Fibroblast of gingiva (primary cell): ENCODE data around the gene ANKS1B.
"Not testable (repeated sequence)": the region's sequence is repeated elsewhere in the genome, so short reads cannot be mapped to it uniquely, and the experiment has no call there.

Experiments used
- DNase-seq: peaks from one replicate; pipeline ENCODE4 v3.0.0-alpha.2; 2011; ENCODE audit warnings: low read depth

Gene ANKS1B

DNA sequence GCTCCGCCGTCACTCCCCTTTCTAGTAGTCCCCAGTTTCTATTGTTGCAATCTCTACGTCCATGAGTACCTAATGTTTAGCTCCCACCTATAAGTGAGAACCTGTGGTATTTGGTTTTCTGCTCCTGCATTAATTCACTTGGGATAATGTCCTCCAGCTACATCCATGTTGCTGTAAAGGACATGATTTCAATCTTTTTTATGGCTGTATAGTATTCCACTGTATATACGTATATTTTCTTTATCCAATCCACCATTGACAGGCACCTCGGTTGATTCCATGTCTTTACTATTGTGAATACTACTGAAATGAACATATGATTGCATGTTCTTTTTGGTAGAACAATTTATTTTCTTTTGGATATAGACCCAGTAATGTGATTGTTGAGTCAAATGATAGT is 114.7 kb downstream of the ANKS1B start:
- DNase-seq: no peak

DNA sequence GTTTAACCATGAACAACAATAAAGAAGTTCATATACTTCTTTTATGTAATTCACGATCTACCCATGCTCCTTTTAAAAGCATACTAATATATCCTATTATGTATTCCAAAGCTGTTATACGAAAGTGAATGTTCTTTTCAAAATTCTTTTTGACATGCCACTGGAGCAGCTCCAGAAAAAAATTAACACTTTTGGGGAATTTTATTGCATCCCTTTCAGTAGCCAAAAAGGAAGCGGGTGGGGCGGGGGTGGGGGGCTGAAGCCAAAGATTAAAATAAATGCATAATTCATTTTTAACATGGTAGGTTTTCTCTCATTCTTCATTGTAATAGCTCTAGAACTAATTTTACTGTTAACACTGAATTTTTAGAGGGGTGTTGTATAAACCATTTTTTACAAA is 123.0 kb downstream of the ANKS1B start:
- no peak for DNase-seq

DNA sequence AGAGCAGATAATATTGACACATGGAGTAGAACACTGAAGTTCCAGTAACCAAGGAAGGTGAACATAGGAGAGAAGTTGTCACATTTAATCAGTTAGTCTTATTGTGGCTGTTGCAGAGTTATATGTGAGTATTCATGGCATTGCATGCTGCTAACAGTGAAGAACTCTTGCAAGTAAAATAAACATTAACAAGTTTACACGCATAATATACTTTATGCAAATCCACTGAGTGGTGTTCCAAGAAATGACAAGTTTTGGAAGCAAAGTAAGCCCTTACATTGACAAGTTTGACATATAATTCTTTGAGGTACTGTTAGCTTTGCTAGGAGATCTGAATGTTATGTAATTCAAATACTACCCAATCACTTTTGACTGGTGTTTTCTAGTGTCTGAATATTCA is 125.6 kb downstream of the ANKS1B start:
- no peak for DNase-seq

DNA sequence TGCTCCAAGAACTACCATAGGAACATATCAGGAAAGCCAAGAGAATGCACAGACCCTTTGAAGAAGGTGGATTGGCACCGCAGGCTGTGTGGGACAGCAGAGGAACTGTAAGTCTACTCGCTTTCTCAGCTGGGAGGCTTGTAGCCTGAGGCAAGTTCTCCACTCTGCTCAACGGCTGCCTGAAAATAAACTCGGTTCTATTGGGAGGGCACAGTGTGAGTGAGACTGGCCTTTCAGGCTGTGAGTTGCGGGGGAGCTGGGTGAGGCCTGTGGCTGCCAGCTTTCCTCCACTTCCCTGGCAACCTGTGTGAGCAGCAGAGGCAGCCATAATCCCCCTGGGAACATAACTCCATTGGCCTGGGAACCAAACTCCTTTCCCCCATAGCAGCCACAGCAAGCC is 132.1 kb downstream of the ANKS1B start:
- no peak for DNase-seq

DNA sequence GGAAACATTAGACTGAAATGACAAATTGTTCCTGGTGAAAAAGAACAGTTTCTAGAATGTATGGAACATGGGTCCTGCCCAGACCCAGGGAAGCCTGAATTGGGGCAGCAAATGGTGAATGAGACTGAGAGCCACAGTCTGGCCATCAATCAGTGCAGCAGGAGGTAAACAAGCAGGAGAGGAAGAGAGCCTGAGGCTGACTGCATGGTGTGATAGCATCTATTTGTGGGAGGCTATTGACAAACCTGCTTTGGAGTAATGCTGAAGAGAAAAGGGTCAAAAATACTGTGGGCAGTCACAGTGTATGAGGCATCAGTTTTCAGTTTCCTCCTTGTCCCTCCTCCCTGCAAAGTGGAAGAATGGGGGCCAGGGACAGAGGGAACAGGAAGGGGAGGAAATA is 136.8 kb downstream of the ANKS1B start:
- no peak for DNase-seq

DNA sequence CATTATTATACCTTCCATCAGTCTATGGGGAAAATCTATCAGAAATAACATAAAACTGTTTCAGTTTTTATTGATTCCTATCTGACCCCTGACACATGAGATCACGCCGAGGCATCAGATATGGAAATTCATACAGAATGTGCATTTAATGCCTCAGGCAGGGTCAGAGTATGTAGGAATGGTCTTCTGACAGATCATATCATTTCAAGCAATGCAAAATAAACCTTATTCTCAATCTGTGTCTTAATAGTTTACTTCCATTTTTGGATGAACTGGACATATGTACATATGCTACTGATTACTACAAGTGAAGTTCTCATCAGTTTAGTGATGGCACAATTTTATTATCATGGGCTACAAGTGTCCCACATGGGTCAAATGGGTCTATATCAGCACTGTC is 150.0 kb downstream of the ANKS1B start:
- DNase-seq: no peak

DNA sequence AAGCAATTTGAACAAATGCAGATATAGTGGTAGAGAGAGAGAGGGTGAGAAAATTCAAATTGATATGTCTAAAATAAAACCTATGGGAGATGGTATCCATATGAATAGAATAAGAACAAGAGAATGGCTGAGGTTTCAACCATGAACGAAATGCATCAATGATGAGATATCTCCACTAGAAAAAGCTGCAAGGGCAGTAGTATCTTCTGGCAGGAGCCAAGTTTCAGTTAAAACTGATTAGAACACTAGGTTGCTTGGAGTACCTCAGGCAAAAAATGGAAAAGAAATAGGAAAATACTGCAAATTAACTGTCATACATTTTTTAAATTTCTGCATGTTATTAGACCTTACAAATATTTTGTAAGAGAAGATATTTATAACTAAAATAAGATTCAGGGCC is 151.3 kb downstream of the ANKS1B start:
- no peak for DNase-seq

DNA sequence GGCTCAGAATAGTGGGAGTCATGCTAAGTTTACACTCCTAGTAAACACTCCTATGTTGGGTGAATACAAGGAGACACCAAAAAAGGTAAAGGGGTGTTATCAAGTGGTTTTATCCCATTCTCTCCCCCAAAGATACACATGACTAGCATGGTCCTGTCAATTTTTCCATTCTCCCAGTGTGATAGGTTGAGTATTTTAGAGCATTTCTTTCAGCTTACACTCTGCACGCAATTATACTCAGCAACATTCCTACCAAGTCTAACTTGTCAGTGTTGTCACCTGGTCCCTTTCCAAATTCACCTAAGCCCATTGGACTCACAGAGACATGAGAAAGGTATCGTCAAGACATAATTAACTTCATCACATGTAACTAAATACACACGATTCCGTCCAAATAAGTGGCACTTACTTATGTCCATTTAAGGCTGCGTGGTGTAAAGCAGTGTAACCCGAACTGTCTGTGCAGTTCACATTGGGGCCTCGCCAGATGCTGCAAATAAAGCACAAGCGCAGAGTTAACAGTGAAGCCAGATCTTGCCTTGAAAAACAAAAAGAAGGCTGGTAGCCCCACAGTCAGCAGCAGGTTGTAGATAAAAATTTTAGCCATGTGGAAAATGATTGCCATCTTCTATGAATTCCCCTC is 159.7 kb downstream of the ANKS1B start:
- peak; percentile 7 for DNase-seq

DNA sequence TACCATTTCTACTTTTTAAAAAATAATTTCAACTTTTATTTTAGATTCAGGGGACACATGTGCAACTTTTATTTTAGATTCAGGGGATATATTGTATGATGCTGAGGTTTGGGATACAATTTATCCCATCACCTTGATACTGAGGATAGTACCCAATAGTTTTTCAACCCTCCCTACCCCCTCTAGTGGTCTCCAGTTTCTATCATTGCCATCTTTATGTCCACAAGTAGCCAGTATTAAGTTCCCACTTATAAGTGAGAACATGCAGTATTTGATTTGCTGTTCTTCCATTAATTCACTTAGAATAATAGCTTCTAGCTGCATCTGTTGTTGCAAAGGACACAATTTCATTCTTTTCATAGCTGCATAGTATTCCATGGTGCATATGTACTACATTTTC is 162.5 kb downstream of the ANKS1B start:
- no peak for DNase-seq

DNA sequence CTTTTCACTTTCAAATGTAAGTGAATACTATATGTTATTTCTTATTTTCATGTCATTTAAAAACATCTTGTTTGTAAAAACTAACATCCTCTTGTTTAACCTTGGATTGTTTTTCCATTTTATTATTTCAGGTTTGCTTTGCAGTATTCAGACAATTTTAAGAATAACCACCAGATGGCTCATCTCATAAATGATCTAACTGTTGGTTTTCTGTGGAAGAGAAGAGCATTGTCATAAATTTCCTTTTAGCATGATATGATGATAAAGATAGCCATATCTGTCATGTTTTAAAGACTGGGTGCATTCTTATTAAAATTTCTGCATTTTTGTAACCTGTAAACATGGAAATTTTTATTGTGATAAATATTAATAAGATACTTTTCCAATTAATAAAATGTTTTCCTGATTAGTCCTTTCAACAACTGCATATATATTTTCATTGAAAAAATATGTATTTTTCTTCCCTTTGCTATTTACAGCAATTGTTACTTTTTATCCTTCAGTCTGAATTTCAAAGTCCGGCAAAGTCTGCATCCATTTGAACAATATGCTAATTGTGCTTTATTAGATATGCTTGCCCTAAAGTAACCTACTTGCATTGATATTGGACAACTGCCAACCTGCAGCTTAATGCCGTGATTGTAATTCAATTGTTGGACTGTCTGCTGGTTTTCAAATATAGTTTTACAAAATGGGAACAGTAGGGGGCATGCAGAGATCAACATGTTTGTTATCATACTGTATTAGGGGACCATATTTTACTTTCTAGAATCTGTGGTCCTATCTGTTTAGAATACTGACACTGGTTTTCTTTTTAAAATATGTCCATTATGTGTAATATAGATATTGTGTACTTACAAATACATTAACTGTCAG is 173.8 kb downstream of the ANKS1B start:
- peak; percentile 29 for DNase-seq

DNA sequence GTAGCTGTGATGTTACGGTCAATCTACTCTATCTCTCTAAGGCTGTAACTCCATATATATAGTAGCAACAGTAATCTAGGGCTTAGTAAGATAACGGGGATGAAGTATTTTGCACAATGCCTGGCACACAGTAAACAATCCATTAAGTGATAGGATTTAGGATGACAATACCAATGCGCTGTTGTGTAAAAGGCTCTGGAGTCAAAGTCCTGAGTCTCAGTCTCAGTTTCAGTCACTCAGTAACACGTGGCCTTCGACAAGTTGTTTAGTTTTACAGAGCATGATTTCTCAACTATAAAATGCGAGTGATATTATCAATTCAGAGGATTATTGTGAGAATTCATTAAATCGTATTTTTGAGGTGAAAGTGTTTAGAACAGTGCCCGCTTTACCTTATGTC is 174.8 kb downstream of the ANKS1B start:
- DNase-seq: no peak

DNA sequence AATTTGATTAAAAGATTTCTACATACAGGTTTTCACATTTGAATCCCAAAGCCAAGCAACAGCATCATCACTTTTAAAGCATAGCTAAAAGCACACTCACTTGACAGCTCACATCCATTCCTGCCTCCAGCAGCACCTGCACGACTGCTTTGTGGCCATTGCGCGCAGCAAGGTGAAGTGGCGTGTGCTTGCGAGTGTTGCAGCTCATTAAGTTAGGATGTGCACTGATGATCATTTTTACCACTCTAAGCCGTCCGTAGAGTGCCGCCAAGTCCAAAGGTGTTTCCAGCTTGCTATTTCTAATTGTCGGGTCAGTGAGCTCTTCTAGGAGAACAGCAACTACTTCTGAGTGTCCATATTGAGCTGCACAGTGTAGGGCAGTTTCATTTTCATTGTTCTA is 178.4 kb downstream of the ANKS1B start:
- DNase-seq: no peak

DNA sequence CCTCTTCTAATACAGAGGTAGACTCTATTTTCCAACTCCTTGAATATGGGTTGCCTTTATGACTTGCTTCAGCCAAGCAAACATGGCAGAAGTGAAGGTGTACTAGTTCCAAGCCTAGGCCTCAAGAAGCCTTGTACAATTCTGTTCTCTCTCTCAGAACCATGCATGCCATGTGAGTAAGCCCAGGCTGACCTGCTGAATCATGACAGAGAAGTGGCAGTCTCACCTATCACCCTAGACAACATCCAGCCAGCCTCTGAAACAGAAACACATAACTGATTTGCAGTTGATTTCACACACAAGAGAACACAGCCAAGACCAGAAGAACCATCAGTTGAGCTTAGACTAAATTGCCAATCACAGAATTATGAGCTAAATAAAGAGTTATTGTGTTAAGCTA is 180.0 kb downstream of the ANKS1B start:
- DNase-seq: no peak

DNA sequence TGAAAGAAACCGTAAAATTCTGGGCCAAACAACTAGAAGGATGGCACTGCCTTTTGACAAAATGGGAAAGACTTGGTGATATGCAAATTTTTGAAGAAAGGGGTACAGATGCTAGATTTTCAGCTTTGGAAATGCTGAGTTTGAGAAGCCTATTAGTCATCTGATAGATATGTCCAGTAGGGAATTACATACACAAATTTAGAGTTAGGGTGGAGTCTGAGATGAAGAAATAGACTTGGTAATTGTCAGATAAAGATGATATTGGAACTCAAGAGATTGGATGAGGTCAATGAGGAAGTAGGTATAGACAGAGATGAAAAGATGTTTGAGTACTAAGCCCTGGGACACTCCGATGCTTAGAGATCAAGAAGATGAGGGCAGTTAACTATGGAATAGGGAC is 184.1 kb downstream of the ANKS1B start:
- no peak for DNase-seq

DNA sequence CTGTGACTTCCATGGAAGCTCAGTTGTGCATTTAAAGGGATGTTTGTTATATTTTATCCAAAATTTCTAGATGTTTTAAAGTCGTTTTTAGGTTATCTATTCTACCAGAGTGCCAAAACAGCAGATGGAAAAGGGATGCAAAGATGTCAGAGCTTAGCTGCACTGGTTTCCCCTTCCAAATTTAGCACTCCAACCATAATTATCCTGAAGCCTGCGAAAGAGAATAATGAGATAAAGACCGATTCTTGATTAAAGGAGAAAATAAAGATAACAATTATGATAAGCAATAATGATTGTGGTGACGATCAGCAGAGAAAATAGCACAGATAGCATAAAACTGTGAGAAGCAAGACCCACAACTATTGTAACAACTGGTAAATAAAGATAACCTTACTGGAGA is 186.8 kb downstream of the ANKS1B start:
- DNase-seq: not testable (repeated sequence)

DNA sequence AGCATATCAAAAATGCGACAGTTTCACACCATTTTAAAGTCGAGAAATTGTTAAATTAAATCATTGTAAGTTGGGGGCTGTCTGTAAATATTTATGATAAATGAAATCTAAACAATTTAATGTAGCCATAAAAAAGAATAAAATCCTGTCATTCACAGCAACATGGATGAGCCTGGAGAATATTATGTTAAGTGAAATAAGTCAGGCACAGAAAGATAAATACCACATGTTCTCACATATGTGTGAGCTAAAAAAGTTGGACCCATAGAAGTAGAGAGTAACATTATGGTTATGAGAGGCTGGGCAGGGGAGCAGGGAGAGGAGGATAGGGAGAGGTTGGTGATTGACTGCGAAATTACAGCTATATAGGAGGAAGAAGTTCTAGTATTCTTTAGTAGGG is 201.3 kb downstream of the ANKS1B start:
- DNase-seq: no peak

DNA sequence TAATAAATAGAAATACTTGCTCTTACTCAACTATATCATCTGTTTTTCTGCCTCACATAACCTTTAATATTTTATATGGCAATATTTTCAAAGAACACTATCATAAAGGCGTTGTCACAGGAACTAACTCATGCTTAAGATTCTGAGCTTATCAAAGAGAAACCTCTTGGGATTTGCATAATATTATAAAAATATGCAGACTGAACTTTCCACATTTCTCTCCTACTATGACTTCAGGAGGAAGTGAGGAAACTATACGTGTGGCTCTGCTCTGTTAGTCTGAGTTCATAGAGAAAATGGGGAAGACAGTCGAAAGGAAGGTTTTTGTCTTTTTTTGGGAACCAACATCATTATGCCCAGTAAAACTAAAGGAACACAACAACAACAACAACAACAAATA is 212.5 kb downstream of the ANKS1B start:
- no peak for DNase-seq

DNA sequence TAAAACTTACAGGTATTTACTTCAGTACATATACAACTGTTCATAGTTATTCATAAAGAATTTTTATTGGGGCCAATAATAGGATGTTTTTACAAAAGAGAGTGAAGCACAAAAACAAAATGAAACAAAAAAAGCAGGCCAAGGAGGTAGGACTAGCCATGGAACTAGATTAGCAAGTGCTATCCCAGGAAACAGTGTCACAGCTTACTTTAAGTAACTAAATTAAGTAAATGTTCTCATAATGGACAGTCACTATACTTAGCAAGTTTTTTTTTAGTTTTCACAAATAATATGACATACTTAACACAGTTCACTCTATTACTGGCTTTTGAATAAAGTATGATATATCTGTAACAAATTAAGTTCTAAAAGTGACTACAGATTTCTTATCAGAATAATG is 213.1 kb downstream of the ANKS1B start:
- no peak for DNase-seq

DNA sequence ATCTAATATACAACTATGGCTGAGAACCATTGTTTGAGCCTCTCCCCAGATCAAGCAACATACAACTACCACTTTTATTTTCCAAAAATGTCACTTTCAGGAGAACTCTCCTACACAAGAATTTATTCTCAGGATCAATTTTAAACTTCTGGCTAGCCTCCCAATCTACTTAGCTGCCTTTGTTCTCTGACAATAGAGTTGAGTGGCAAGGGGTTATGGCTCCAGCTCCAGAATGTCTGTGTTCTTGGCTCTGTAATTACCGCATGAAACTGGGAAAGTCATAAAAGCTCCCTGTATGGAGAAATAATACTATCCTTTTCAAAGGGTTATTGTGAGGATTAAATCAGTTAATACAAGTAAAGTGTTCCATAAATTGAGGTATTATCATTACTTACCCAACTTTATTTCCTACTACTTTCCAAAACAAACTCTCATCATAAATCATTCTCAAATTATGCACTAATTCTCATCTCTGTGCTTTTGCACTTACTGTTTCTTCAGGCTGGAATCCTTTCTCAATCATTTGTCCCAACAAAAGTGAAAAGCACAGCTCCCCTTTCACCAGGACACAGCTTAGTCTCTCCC is 215.2 kb downstream of the ANKS1B start:
- no peak for DNase-seq

DNA sequence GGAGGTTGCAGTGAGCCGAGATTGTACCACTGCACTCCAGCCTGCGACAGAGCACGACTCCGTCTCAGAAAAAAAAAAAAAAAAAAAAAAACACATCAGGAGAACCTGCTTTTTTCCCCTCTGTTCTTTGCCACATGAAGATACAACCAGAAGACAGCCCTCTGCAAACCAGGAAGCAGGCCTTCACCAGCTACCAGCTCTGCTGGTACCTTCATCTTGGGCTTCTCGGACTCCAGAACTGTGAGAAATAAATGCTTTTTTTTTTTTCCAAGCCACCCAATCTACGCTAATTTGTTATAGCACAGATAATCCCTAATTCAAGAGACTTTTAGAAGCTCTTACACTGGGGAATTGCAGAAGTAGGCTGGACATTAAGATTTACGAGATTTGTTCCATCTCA is 216.0 kb downstream of the ANKS1B start:
- DNase-seq: no peak

DNA sequence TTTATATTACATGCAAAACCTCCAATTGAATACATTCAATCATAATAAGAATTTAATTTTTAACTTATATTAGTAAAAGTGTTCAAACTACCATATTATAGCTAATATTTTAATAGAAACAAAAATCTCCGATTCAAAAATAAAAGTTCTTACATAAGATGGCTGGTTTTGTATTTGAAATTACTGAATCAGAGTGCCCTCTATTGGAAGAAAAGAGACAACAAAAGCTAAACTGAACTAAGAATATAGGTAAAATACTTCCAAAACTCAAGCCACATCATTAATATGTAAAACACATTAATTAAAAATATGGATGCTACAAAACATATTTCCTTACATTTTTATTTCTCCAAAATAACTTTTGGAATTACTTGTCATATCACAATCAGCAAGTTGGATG is 216.9 kb downstream of the ANKS1B start:
- peak; percentile 3 for DNase-seq

DNA sequence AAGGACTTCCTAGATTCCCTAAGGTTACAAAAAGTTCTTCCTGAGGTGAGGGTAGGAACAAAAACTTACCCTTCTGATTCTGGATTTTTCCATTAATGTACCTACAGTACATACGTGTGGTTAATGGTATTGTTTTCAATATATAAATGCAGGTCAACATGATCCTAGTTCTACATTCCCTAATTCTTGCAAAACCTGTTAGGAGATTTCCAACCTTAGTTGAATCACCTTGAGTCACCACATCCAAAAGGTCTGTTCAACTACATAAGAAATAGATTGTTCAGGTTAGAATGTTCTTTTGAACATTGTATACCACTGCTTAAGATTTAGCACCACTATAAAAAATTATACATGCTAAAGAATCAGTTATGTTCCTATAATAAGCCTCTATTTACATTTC is 218.3 kb downstream of the ANKS1B start:
- no peak for DNase-seq

DNA sequence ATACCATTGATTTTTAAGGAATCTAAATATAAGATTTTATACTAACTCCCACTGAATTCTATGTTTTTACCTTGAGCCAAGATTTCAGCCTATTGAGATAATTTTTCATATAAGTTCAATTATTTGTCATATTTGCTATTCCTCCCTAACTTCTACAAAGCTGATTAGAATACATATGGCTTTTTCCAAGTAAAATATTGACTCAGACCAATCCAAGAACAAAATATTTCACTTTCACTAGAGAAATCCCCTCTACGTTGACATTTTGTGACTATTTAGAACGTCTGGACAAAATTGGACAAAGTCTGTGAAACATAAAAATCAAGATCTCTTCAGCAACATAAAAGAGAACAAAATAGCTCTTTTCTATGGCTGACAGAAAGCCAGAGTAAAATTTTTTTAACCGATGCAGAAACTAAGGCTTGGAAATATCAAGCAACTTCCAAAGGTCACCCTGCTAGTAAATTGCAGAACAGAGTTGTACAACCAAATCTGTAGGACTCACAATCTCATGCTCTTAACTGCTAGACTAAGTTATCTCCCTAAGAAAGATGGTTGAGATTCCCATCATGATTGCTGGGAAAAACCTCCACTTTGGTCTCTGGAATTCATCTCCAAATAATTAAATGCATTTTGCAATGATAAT is 219.1 kb downstream of the ANKS1B start:
- DNase-seq: no peak
